Astrocyte of the cerebellum (primary cell): Measurements from ENCODE around the gene HNRNPLL.

ENCODE experiments used
- DNase-seq: peaks from one replicate; pipeline ENCODE4 v3.0.0-alpha.2; 2011; ENCODE audit warnings: low read depth
- H3K4me3 ChIP-seq: 2 replicates; pipeline ENCODE4 v1.5.1; 2011; ENCODE audit warnings: mild to moderate bottlenecking, low read depth, low read length, moderate library complexity
- in situ Hi-C: cut with HindIII; loops from 2 replicates; pipeline ENCODE4 v1.10.0; 2017; ENCODE audit warnings: low sequenced_read_pairs
- TF ChIP-seq, protein P1 (sequence below): IDR thresholded peaks from 2 replicates; pipeline ENCODE4 v1.5.1; 2012; ENCODE audit warnings: low read length, low read depth, moderate library complexity, mild to moderate bottlenecking; ENCODE audit errors: missing control alignments

Gene HNRNPLL

GRCh38 chr2:38522754-38523349 lies 79.9 kb downstream of the HNRNPLL start:
- TF ChIP-seq, protein P1, sequence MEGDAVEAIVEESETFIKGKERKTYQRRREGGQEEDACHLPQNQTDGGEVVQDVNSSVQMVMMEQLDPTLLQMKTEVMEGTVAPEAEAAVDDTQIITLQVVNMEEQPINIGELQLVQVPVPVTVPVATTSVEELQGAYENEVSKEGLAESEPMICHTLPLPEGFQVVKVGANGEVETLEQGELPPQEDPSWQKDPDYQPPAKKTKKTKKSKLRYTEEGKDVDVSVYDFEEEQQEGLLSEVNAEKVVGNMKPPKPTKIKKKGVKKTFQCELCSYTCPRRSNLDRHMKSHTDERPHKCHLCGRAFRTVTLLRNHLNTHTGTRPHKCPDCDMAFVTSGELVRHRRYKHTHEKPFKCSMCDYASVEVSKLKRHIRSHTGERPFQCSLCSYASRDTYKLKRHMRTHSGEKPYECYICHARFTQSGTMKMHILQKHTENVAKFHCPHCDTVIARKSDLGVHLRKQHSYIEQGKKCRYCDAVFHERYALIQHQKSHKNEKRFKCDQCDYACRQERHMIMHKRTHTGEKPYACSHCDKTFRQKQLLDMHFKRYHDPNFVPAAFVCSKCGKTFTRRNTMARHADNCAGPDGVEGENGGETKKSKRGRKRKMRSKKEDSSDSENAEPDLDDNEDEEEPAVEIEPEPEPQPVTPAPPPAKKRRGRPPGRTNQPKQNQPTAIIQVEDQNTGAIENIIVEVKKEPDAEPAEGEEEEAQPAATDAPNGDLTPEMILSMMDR, result no peak
- no peak overlapping the region for H3K4me3 ChIP-seq
- in situ Hi-C loops, result no loop called here
- DNase-seq, result no peak

GRCh38 chr2:38521835-38522234 lies 80.9 kb downstream of the HNRNPLL start:
- in situ Hi-C loops, result no loop called here
- DNase-seq, result no peak
- no peak overlapping the region for H3K4me3 ChIP-seq
- TF ChIP-seq, protein P1, result no peak

GRCh38 chr2:38517284-38517683 lies 85.4 kb downstream of the HNRNPLL start:
- TF ChIP-seq, protein P1, result no peak
- H3K4me3 ChIP-seq, result no peak overlapping the region
- no peak for DNase-seq
- in situ Hi-C loops, result no loop called here

- no peak overlapping the region for H3K4me3 ChIP-seq
- no peak for DNase-seq
- TF ChIP-seq, protein P1, result no peak
- in situ Hi-C loops, result no loop called here
Observed at GRCh38 chr2:38516526-38516925, 86.2 kb downstream of the HNRNPLL start.

- H3K4me3 ChIP-seq, result no peak overlapping the region
- DNase-seq, result no peak
- in situ Hi-C loops, result no loop called here
- TF ChIP-seq, protein P1, result no peak
Observed at GRCh38 chr2:38516122-38516521, 86.6 kb downstream of the HNRNPLL start.

DNA sequence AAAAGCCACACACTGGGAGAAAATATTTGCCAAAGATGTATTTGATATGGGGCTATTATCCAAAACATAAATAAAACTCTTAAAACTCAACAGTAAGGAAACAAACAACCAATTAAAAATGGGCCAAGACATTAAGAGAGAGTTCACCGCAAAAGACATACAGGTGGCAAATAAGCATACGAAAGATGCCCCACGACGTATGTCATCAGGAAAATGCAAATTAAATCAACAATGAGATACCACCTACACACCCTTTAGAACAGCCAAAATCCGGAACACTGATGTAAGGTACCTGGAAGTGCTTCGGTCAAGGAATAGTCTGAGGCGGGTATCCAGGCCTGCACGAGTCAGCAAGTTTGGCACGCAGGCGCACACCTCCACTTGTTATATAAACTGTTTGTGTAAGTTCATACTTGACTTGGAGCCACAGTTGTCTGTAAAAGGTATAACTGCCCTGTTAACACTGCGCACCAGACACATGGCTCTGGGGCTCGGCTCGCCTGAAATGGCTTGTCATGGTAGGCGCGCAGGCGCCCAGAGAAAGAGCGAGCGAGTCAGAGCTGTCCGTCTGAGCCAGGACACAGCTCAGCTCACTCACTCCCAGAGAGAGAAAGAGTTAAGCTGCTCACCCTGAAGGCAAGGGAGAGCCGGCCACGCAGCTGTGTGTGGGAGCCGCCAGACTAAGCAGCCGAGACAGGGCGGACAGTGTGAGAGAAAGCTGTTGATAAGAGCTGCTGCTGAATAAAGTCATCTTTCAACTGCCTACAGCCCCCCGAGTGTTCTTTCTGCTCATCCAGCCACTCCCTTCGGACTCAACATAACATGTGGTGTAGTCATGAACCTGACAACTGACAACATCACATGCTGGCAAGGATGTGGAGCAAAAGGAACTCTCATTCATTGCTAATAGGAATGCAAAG lies 87.3 kb downstream of the HNRNPLL start:
- no peak for DNase-seq
- in situ Hi-C loops, result no loop called here
- TF ChIP-seq, protein P1, result no peak
- no peak overlapping the region for H3K4me3 ChIP-seq
